GM21367 (cell line): Measurements from ENCODE around the gene NUTF2.
A peak's percentile ranks its signal among the peaks of the same experiment; 100 is the strongest.
"Not testable (repeated sequence)": the region's sequence is repeated elsewhere in the genome, so short reads cannot be mapped to it uniquely, and the experiment has no call there.

Experiments
- ATAC-seq: cut with Tn5 transposase; IDR thresholded peaks from one replicate; pipeline ENCODE4 v1.9.1; 2021; ENCODE audit not compliant: unreplicated experiment

NUTF2 gene

GRCh38 chr16:67883146-67883871 lies 36.6 kb downstream of the NUTF2 start:
- ATAC-seq = no peak

GRCh38 chr16:67883872-67884261 lies 37.1 kb downstream of the NUTF2 start:
- no peak for ATAC-seq

GRCh38 chr16:67884684-67885083 lies 38.0 kb downstream of the NUTF2 start, which contains the start of gene NRN1L:
TSS of gene NRN1L (plus strand) at chr16:67884885. CDS start at chr16:67884904, 19 bp downstream.
- no peak for ATAC-seq

- no peak for ATAC-seq
Observed at GRCh38 chr16:67885545-67885944, 38.8 kb downstream of the NUTF2 start.

- ATAC-seq = no peak
Observed at GRCh38 chr16:67885976-67886375, 39.2 kb downstream of the NUTF2 start.

GRCh38 chr16:67886387-67886786 lies 39.7 kb downstream of the NUTF2 start:
- no peak for ATAC-seq

GRCh38 chr16:67888331-67888730 lies 41.6 kb downstream of the NUTF2 start:
- no peak for ATAC-seq

GRCh38 chr16:67892375-67892774 lies 45.6 kb downstream of the NUTF2 start:
- ATAC-seq = no peak

GRCh38 chr16:67892899-67893742 lies 46.4 kb downstream of the NUTF2 start, which contains the start of gene PSKH1:
TSS of gene PSKH1 (plus strand) at chr16:67893254. CDS start at chr16:67908750, 15,496 bp downstream.
- ATAC-seq = peak; percentile 82

- peak; percentile 16 for ATAC-seq
Observed at GRCh38 chr16:67893743-67894399, 47.1 kb downstream of the NUTF2 start.

- ATAC-seq = no peak
Observed at GRCh38 chr16:67897231-67897630, 50.5 kb downstream of the NUTF2 start.

GRCh38 chr16:67901734-67902133 lies 55.0 kb downstream of the NUTF2 start:
- ATAC-seq = no peak

- no peak for ATAC-seq
Observed at GRCh38 chr16:67902831-67903230, 56.1 kb downstream of the NUTF2 start.

- ATAC-seq = no peak
Observed at GRCh38 chr16:67907397-67908180, 60.9 kb downstream of the NUTF2 start.

- no peak for ATAC-seq
Observed at GRCh38 chr16:67909056-67909742, 62.5 kb downstream of the NUTF2 start.

- ATAC-seq = no peak
Observed at GRCh38 chr16:67910158-67910557, 63.4 kb downstream of the NUTF2 start.

- ATAC-seq = no peak
Observed at GRCh38 chr16:67914758-67915495, 68.2 kb downstream of the NUTF2 start.

- ATAC-seq = not testable (repeated sequence)
Observed at GRCh38 chr16:67915496-67915769, 68.7 kb downstream of the NUTF2 start.

- ATAC-seq = no peak
Observed at GRCh38 chr16:67915831-67916723, 69.3 kb downstream of the NUTF2 start.
